HCT116 (cell line): ENCODE data around the gene OR5AC2.

Experiments used
- POLR2A ChIP-seq: IDR thresholded peaks from 2 replicates; pipeline ENCODE4 v1.7.0; 2011; ENCODE audit warnings: borderline replicate concordance; ENCODE audit not compliant: insufficient read depth, insufficient read length; ENCODE audit errors: extremely low read depth
- RAD21 ChIP-seq: IDR thresholded peaks from 2 replicates; pipeline ENCODE4 v1.6.1; 2012; ENCODE audit warnings: low read depth, mild to moderate bottlenecking
- TF ChIP-seq, protein P1 (sequence below), 3 experiments: fragments of 200-600 bp in 1 of 3; sonication (generic) in 1 of 3; IDR thresholded peaks in 2 of 3; conservative IDR thresholded peaks in 1 of 3; 2 replicates each; pipeline ENCODE4 v1.5.1; 2012 to 2017; ENCODE audit warnings: low read depth in 2 of 3, low read length in 2 of 3, antibody characterized with exemption in 1 of 3, borderline replicate concordance in 1 of 3, control low read depth in 1 of 3, mild to moderate bottlenecking in 1 of 3, mixed read lengths in 1 of 3, mixed run types in 1 of 3, moderate library complexity in 1 of 3; ENCODE audit not compliant: insufficient read depth in 1 of 3

DNA sequence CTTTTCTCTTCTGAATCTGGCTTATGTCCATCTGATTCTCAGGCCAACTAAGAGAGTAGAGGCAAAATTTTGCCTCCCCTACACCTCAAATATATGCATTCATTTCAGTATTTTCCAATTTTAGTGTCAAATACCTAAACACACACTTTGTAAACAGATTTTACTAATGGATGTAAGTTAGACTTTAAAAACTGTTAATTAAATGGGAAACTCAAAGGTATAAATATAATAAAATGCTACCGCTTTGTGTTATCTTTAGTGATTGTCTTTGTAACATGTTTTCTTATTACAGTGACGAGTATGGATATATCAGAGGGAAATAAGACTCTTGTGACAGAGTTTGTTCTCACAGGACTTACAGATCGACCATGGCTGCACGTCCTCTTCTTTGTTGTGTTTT, at the start of gene OR5AC2:
- TF ChIP-seq POLR2A, result no peak
- no peak for TF ChIP-seq RAD21
- TF ChIP-seq, protein P1, sequence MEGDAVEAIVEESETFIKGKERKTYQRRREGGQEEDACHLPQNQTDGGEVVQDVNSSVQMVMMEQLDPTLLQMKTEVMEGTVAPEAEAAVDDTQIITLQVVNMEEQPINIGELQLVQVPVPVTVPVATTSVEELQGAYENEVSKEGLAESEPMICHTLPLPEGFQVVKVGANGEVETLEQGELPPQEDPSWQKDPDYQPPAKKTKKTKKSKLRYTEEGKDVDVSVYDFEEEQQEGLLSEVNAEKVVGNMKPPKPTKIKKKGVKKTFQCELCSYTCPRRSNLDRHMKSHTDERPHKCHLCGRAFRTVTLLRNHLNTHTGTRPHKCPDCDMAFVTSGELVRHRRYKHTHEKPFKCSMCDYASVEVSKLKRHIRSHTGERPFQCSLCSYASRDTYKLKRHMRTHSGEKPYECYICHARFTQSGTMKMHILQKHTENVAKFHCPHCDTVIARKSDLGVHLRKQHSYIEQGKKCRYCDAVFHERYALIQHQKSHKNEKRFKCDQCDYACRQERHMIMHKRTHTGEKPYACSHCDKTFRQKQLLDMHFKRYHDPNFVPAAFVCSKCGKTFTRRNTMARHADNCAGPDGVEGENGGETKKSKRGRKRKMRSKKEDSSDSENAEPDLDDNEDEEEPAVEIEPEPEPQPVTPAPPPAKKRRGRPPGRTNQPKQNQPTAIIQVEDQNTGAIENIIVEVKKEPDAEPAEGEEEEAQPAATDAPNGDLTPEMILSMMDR (IDR thresholded peaks at IDR 0.05 in 2 of 3, conservative IDR thresholded peaks at IDR 0.05 in 1 of 3; ENCODE audit: borderline replicate concordance in 1 of 3, insufficient read depth in 1 of 3, low read depth in 2 of 3, low read length in 2 of 3), result no peak
